IMR-90 (cell line): Measurements from ENCODE around the gene PHGDH. TPM values are rescaled to one million over a fixed set of nuclear protein-coding genes. Genes with fewer than 3 reads are reported as not detected.

Experiments
- ATAC-seq: fragments of 200-7000 bp; cut with Tn5 transposase; 2 replicates; pipeline ENCODE4 v1.9.1; 2020; ENCODE audit warnings: low read depth, mild to moderate bottlenecking, moderate library complexity
- BruUV-seq: library from RNA; stranded (reverse); fragments of 400-500 nt; replicated peaks from 2 replicates; lab custom pipeline; 2021; lab: Mats Ljungman, UMichigan
- CTCF ChIA-PET: fragments of 300-600 bp; formaldehyde crosslinking; extraction: SDS; loops from one replicate; lab custom pipeline; 2021; ENCODE audit warnings: antibody characterized with exemption; lab: Yijun Ruan, JAX
- POLR2A ChIA-PET: fragments of 300-600 bp; sonication (Branson Sonifier 250); formaldehyde crosslinking; loops from one replicate; lab custom pipeline; 2022; ENCODE audit warnings: antibody characterized with exemption; ENCODE audit not compliant: unreplicated experiment; lab: Charles Lee
- DNase-seq: peaks from one replicate; pipeline ENCODE4 v3.0.0; 2013
- H2AFZ ChIP-seq: replicated peaks from 2 replicates; pipeline ENCODE3; 2013; ENCODE audit warnings: low read length, mild to moderate bottlenecking; ENCODE audit not compliant: poor library complexity
- H2AK5ac ChIP-seq: 2 replicates; pipeline ENCODE4 v1.6.1; 2013; ENCODE audit warnings: low read depth, low read length, inconsistent platforms
- H2AK9ac ChIP-seq: replicated peaks from 2 replicates; pipeline ENCODE3; 2013; ENCODE audit warnings: mild to moderate bottlenecking, low read depth, low read length, moderate library complexity; ENCODE audit not compliant: poor library complexity
- H2BK120ac ChIP-seq: 2 replicates; pipeline ENCODE4 v1.6.1; 2013; ENCODE audit warnings: low read depth, low read length, inconsistent platforms
- H2BK15ac ChIP-seq: 3 replicates; pipeline ENCODE4 v1.6.1; 2013; ENCODE audit warnings: low read depth, low read length, inconsistent platforms
- H2BK20ac ChIP-seq: 2 replicates; pipeline ENCODE4 v1.6.1; 2013; ENCODE audit warnings: low read depth, mild to moderate bottlenecking, inconsistent platforms, low read length, moderate library complexity
- H2BK5ac ChIP-seq: 2 replicates; pipeline ENCODE4 v1.6.1; 2013; ENCODE audit warnings: mild to moderate bottlenecking, low read depth, low read length, inconsistent platforms; ENCODE audit not compliant: poor library complexity, severe bottlenecking
- H3K14ac ChIP-seq: replicated peaks from 2 replicates; pipeline ENCODE4 v1.6.1; 2013; ENCODE audit warnings: low read depth, low read length, inconsistent platforms
- H3K18ac ChIP-seq: 2 replicates; pipeline ENCODE4 v1.6.1; 2013; ENCODE audit warnings: low read depth, low read length, control low read depth
- H3K23ac ChIP-seq: 2 replicates; pipeline ENCODE4 v1.6.1; 2013; ENCODE audit warnings: low read depth, low read length, inconsistent platforms
- H3K27ac ChIP-seq: 2 replicates; pipeline ENCODE4 v1.5.1; 2013; ENCODE audit warnings: mild to moderate bottlenecking, control low read depth, low read length; ENCODE audit not compliant: insufficient read depth
- H3K27me3 ChIP-seq: 2 replicates; pipeline ENCODE4 v1.6.1; 2013; ENCODE audit warnings: low read length; ENCODE audit not compliant: control insufficient read depth, insufficient read depth
- H3K36me3 ChIP-seq: 2 replicates; pipeline ENCODE4 v1.6.1; 2013; ENCODE audit warnings: low read length, mixed read lengths; ENCODE audit not compliant: control insufficient read depth, insufficient read depth
- H3K4ac ChIP-seq: 2 replicates; pipeline ENCODE4 v1.6.1; 2013; ENCODE audit warnings: low read depth, low read length, inconsistent platforms
- H3K4me1 ChIP-seq: 2 replicates; pipeline ENCODE4 v1.6.1; 2013; ENCODE audit warnings: low read length, mixed read lengths; ENCODE audit not compliant: control insufficient read depth, insufficient read depth
- H3K4me2 ChIP-seq: 2 replicates; pipeline ENCODE4 v1.6.1; 2013; ENCODE audit warnings: low read depth, mild to moderate bottlenecking, control low read depth, low read length, moderate library complexity
- H3K4me3 ChIP-seq: 2 replicates; pipeline ENCODE4 v1.5.1; 2013; ENCODE audit warnings: low read depth, mild to moderate bottlenecking, control low read depth, low read length, moderate library complexity; ENCODE audit not compliant: insufficient read depth
- H3K56ac ChIP-seq: 2 replicates; pipeline ENCODE4 v1.6.1; 2013; ENCODE audit warnings: low read length, inconsistent platforms; ENCODE audit not compliant: insufficient read depth; ENCODE audit errors: extremely low read depth
- H3K79me1 ChIP-seq, 2 experiments: 2 replicates each; pipeline ENCODE4 v1.6.1; 2013; ENCODE audit warnings: low read length in 2 of 2, inconsistent platforms in 1 of 2, low read depth in 1 of 2
- H3K9ac ChIP-seq: 2 replicates; pipeline ENCODE4 v1.6.1; 2013; ENCODE audit warnings: low read depth, low read length, control low read depth
- H3K9me1 ChIP-seq: 2 replicates; pipeline ENCODE4 v1.6.1; 2013; ENCODE audit warnings: low read length, inconsistent platforms; ENCODE audit not compliant: insufficient read depth
- H3K9me3 ChIP-seq: 2 replicates; pipeline ENCODE4 v1.6.1; 2013; ENCODE audit warnings: low read length; ENCODE audit not compliant: control insufficient read depth, insufficient read depth
- H4K20me1 ChIP-seq: 2 replicates; pipeline ENCODE4 v1.6.1; 2013; ENCODE audit warnings: low read length, inconsistent platforms; ENCODE audit not compliant: insufficient read depth
- H4K5ac ChIP-seq: 2 replicates; pipeline ENCODE4 v1.6.1; 2013; ENCODE audit warnings: mild to moderate bottlenecking, low read depth, low read length, control low read depth
- H4K8ac ChIP-seq, 2 experiments: 2 replicates each; pipeline ENCODE4 v1.6.1; 2013; ENCODE audit warnings: low read depth in 2 of 2, low read length in 2 of 2, control low read depth in 1 of 2, inconsistent platforms in 1 of 2
- H4K91ac ChIP-seq: 2 replicates; pipeline ENCODE4 v1.6.1; 2013; ENCODE audit warnings: low read depth, low read length, inconsistent platforms; ENCODE audit not compliant: insufficient read depth
- CEBPB ChIP-seq: IDR thresholded peaks from 2 replicates; pipeline ENCODE4 v1.6.1; 2012; ENCODE audit warnings: low read depth, low read length, improper control_type of control experiment
- CTCF ChIP-seq: conservative IDR thresholded peaks from 2 replicates; pipeline ENCODE4 v1.5.1; 2012; ENCODE audit warnings: mild to moderate bottlenecking, low read depth, low read length, improper control_type of control experiment
- NFE2L2 ChIP-seq: fragments of 150-350 bp; IDR thresholded peaks from 2 replicates; pipeline ENCODE4 v1.6.1; 2016; ENCODE audit warnings: low read depth, mild to moderate bottlenecking, low read length
- RAD21 ChIP-seq: IDR thresholded peaks from 2 replicates; pipeline ENCODE4 v1.6.1; 2012; ENCODE audit warnings: low read length, improper control_type of control experiment
- WGBS, 2 experiments: methylation state at CpG; one replicate each; pipeline versions ENCODE4 v1.1.5 to v1.1.7; 2013; ENCODE audit warnings: missing lambda C conversion rate in 2 of 2; ENCODE audit not compliant: insufficient read length in 1 of 2; ENCODE audit errors: extremely low coverage in 2 of 2; 5-methylcytosine and 5-hydroxymethylcytosine counted together
- dilution Hi-C: fragments of 300-500 bp; cut with HindIII; formaldehyde crosslinking; loops from one replicate; pipeline ENCODE4 v1.14.3; 2018; ENCODE audit warnings: low sequenced_read_pairs; ENCODE audit not compliant: unreplicated experiment
- in situ Hi-C: fragments of 300-500 bp; cut with MboI; formaldehyde crosslinking; loops from 3 replicates; pipeline ENCODE4 v1.14.3; 2019; ENCODE audit warnings: low sequenced_read_pairs, inconsistent platforms, mixed read lengths
- intact Hi-C: fragments of 100-400 bp; cut with micrococcal nuclease; formaldehyde crosslinking; loops from 2 replicates; pipeline ENCODE4 v1.10.0; 2022
- polyA plus RNA-seq, 3 experiments: library from polyadenylated mRNA; depleted of rRNA; stranded (reverse); fragments of >200 nt; gene quantifications; 2 replicates each; pipeline ENCODE4 v1.2.3, GENCODE V29; 2012; ENCODE audit warnings: low replicate concordance in 1 of 3
- total RNA-seq: library from RNA; depleted of rRNA; stranded (reverse); fragments of >200 nt; gene quantifications from 2 replicates; pipeline ENCODE4 v1.2.3, GENCODE V29; 2012

Gene PHGDH
- total and polyA plus RNA-seq, 2 of the 4 experiments (the other 2 are of a cell fraction): 87.9 to 331 TPM

- no peaks in the 10 kb centered on the region for H4K20me1 ChIP-seq
- no peak overlapping the region for H2BK5ac ChIP-seq
- ChIA-PET CTCF (interaction anchor here (1.2 to 1.3 kb wide), 2 partner anchors 12 kb away, joined by 3 to 4 read pairs; no protein-coding TSS in a partner anchor), POLR2A (no interaction called here)
- dilution Hi-C loops: no loop called here
- H4K5ac ChIP-seq: no peak overlapping the region
- ATAC-seq: no peak
- no peak overlapping the region for H2AK9ac ChIP-seq
- no peaks in the 10 kb centered on the region for H3K4me1 ChIP-seq
- in situ Hi-C loops: no loop called here
- H2AFZ ChIP-seq: no peak overlapping the region
- H2BK120ac ChIP-seq: no peak overlapping the region
- no peak overlapping the region for H2BK20ac ChIP-seq
- no peak overlapping the region for H3K18ac ChIP-seq
- H3K4ac ChIP-seq: no peak overlapping the region
- no peaks in the 10 kb centered on the region for H3K79me1 ChIP-seq
- H3K9me3 ChIP-seq: no peaks in the 10 kb centered on the region
- H4K8ac ChIP-seq: no peak overlapping the region
- H3K27ac ChIP-seq: no peak overlapping the region
- peaks cover 14% of the 10 kb centered on the region for H3K27me3 ChIP-seq
- no peaks in the 10 kb centered on the region for H3K36me3 ChIP-seq
- no peak overlapping the region for H3K56ac ChIP-seq
- H3K4me3 ChIP-seq: no peak overlapping the region
- no peak overlapping the region for H3K9ac ChIP-seq
- H3K23ac ChIP-seq: no peak overlapping the region
- no peak overlapping the region for H3K4me2 ChIP-seq
- WGBS, 2 experiments: no CpG with 5 or more reads among the region's 2 CpGs
- H2BK15ac ChIP-seq: no peak overlapping the region
- no peak overlapping the region for H3K14ac ChIP-seq
- intact Hi-C loops: no loop called here
- H2AK5ac ChIP-seq: no peak overlapping the region
- H3K9me1 ChIP-seq: no peaks in the 10 kb centered on the region
- no TSS peak for BruUV-seq
- TF ChIP-seq CTCF: no peak
- TF ChIP-seq NFE2L2: no peak
- no peak for TF ChIP-seq RAD21
- peak; percentile 74 for TF ChIP-seq CEBPB
- no peak overlapping the region for H4K91ac ChIP-seq
- no peak for DNase-seq
Measured at GRCh38 chr1:119687434-119688079, 24.2 kb upstream of the PHGDH start.
